HCT116 (cell line): ENCODE results near the gene TMEM134.

Experiments
- CEBPB ChIP-seq: IDR thresholded peaks from 2 replicates; pipeline ENCODE4 v1.6.1; 2012; ENCODE audit warnings: low read depth
- CTCF ChIP-seq, 3 experiments: fragments of 200-600 bp in 1 of 3; sonication (generic) in 1 of 3; IDR thresholded peaks in 2 of 3; conservative IDR thresholded peaks in 1 of 3; 2 replicates each; pipeline ENCODE4 v1.5.1; 2012 to 2017; ENCODE audit warnings: low read depth in 2 of 3, low read length in 2 of 3, antibody characterized with exemption in 1 of 3, borderline replicate concordance in 1 of 3, control low read depth in 1 of 3, mild to moderate bottlenecking in 1 of 3, mixed read lengths in 1 of 3, mixed run types in 1 of 3, moderate library complexity in 1 of 3; ENCODE audit not compliant: insufficient read depth in 1 of 3
- EZH2 ChIP-seq: fragments of 200-600 bp; sonication (generic); IDR thresholded peaks from 2 replicates; pipeline ENCODE4 v1.6.1; 2017; ENCODE audit warnings: antibody characterized with exemption, mixed run types
- JUND ChIP-seq: IDR thresholded peaks from 2 replicates; pipeline ENCODE4 v1.6.1; 2012
- MAX ChIP-seq: IDR thresholded peaks from 2 replicates; pipeline ENCODE4 v1.6.1; 2012
- POLR2A ChIP-seq: IDR thresholded peaks from 2 replicates; pipeline ENCODE4 v1.7.0; 2011; ENCODE audit warnings: borderline replicate concordance; ENCODE audit not compliant: insufficient read depth, insufficient read length; ENCODE audit errors: extremely low read depth
- POLR2AphosphoS5 ChIP-seq: IDR thresholded peaks from 2 replicates; pipeline ENCODE4 v1.6.1; 2011; ENCODE audit warnings: mild to moderate bottlenecking, low read depth, low read length, moderate library complexity
- REST ChIP-seq: IDR thresholded peaks from 2 replicates; pipeline ENCODE4 v1.6.1; 2012; ENCODE audit warnings: low read depth
- SP1 ChIP-seq: IDR thresholded peaks from 2 replicates; pipeline ENCODE4 v1.6.1; 2012; ENCODE audit warnings: low read depth
- TCF7L2 ChIP-seq: IDR thresholded peaks from 2 replicates; pipeline ENCODE4 v1.7.0; 2011; ENCODE audit warnings: borderline replicate concordance, inconsistent platforms; ENCODE audit not compliant: insufficient read depth, insufficient read length; ENCODE audit errors: extremely low read depth
- ZBTB33 ChIP-seq: IDR thresholded peaks from 2 replicates; pipeline ENCODE4 v1.6.1; 2011; ENCODE audit warnings: mild to moderate bottlenecking, low read length, moderate library complexity; ENCODE audit not compliant: insufficient replicate concordance; ENCODE audit errors: extremely low read depth
- ZFX ChIP-seq: fragments of 450-650 bp; IDR thresholded peaks from 2 replicates; pipeline ENCODE4 v1.6.1; 2017

GRCh38 chr11:67439321-67440228 lies 29.5 kb downstream of the TMEM134 start:
- TF ChIP-seq CTCF (IDR thresholded peaks at IDR 0.05 in 2 of 3, conservative IDR thresholded peaks at IDR 0.05 in 1 of 3; ENCODE audit: borderline replicate concordance in 1 of 3, insufficient read depth in 1 of 3, low read depth in 2 of 3, low read length in 2 of 3) (peak; percentile 55 to 61 (median 57); a peak in 4 of 6 replicates), SP1 (no peak), JUND (no peak), POLR2A (no peak), MAX (no peak), CEBPB (no peak), EZH2 (no peak), REST (no peak), POLR2AphosphoS5 (no peak; the same call in 1 of the 2 replicates), ZBTB33 (no peak), TCF7L2 (no peak), ZFX (no peak)
